H1 (cell line): ENCODE measurements around the gene PREX1. TPM values are rescaled to one million over a fixed set of nuclear protein-coding genes. Genes with fewer than 3 reads are reported as not detected.

Experiments
- CTBP2 ChIP-seq: IDR thresholded peaks from 2 replicates; pipeline ENCODE4 v1.7.0; 2011; ENCODE audit warnings: borderline replicate concordance, mild to moderate bottlenecking, moderate library complexity, mixed read lengths, low read length; ENCODE audit not compliant: insufficient read depth, insufficient read length
- EGR1 ChIP-seq: IDR thresholded peaks from 2 replicates; pipeline ENCODE4 v1.6.1; 2011; ENCODE audit warnings: low read depth, low read length, borderline replicate concordance
- EP300 ChIP-seq, 2 experiments: IDR thresholded peaks; 1 replicate in 1 of 2; 2 replicates in 1 of 2; pipeline ENCODE4 v1.6.1; 2011 to 2012; ENCODE audit warnings: low read depth in 2 of 2, low read length in 2 of 2, mild to moderate bottlenecking in 2 of 2, borderline replicate concordance in 1 of 2, inconsistent platforms in 1 of 2, moderate library complexity in 1 of 2
- GABPA ChIP-seq: IDR thresholded peaks from 2 replicates; pipeline ENCODE4 v1.6.1; 2011; ENCODE audit warnings: mild to moderate bottlenecking, low read length, moderate library complexity, borderline replicate concordance; ENCODE audit not compliant: insufficient read depth
- HDAC6 ChIP-seq: IDR thresholded peaks from one replicate; pipeline ENCODE4 v1.7.1; 2012; ENCODE audit warnings: low read depth, mild to moderate bottlenecking, inconsistent platforms, low read length, moderate library complexity
- KDM5A ChIP-seq: fragments of 200-600 bp; IDR thresholded peaks from 2 replicates; pipeline ENCODE4 v1.7.1; 2012; ENCODE audit warnings: mild to moderate bottlenecking, low read length, inconsistent platforms, mixed read lengths
- RFX5 ChIP-seq: IDR thresholded peaks from 2 replicates; pipeline ENCODE4 v1.6.1; 2011; ENCODE audit warnings: low read depth, low read length, improper control_type of control experiment, borderline replicate concordance
- SIRT6 ChIP-seq: IDR thresholded peaks from one replicate; pipeline ENCODE4 v1.7.1; 2012; ENCODE audit warnings: low read length, inconsistent platforms
- TAF1 ChIP-seq: IDR thresholded peaks from 2 replicates; pipeline ENCODE4 v1.6.1; 2011; ENCODE audit warnings: mild to moderate bottlenecking, low read depth, low read length
- YY1 ChIP-seq: IDR thresholded peaks from 2 replicates; pipeline ENCODE4 v1.6.1; 2011; ENCODE audit warnings: low read depth, mild to moderate bottlenecking, low read length
- polyA plus RNA-seq, 7 experiments: library from polyadenylated mRNA; depleted of rRNA in 3 of 7; stranded (reverse) in 5 of 7; unstranded in 2 of 7; fragments of >200 nt in 5 of 7; fragments of 200-250 nt in 2 of 7; gene quantifications; 1 replicate in 5 of 7; 2 replicates in 1 of 7; 4 replicates in 1 of 7; pipeline versions ENCODE4 v1.2.1 to v1.2.3, GENCODE V29; 2011 to 2013; ENCODE audit warnings: missing spikeins in 2 of 7, mixed read lengths in 2 of 7
- total RNA-seq: library from RNA; stranded (reverse); fragmentation: NEBNext Ultra II Directional; extraction: Animal tissue kit (Norgen Biotek cat#: 25700); gene quantifications from 2 replicates; pipeline ENCODE4 v1.2.1, GENCODE V29; 2021

Gene PREX1
- total and polyA plus RNA-seq, 2 of the 8 experiments (the other 6 are each of a cell fraction or from before 2014, with no cell fraction given): 10.7 to 12.8 TPM

DNA sequence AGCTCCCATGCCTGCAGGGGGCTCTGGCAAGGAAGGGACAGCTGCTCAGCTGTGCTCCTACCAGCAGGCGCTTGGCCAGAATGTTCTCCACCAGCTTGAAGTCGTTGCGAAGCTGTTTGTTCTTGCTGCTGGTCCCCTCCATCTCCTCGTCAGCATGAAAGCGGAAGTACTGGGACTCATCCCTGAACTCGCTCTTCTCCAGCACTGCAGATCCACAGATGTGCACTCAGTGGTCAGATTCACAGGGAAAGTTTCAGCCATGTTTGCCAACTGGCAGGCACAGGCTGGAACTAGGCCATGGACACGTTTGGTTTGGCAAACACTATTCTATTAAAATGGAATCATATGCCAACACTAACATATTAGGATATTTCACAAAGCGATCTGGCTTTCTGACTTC lies 167.9 kb downstream of the PREX1 start (continued):
- TF ChIP-seq EGR1: no peak
- TF ChIP-seq KDM5A: no peak
- TF ChIP-seq CTBP2: no peak
- no peak for TF ChIP-seq SIRT6
- no peak for TF ChIP-seq HDAC6
- no peak for TF ChIP-seq RFX5
- no peak for TF ChIP-seq YY1
- TF ChIP-seq GABPA: no peak
- TF ChIP-seq TAF1: no peak
- no peak for TF ChIP-seq EP300 (IDR thresholded peaks at IDR 0.05; ENCODE audit: borderline replicate concordance in 1 of 2, low read depth in 2 of 2, low read length in 2 of 2)
